OCI-LY7 (cell line): Measurements from ENCODE around the gene MYO1C. TPM values are rescaled to one million over a fixed set of nuclear protein-coding genes. Genes with fewer than 3 reads are reported as not detected.

ENCODE experiments used
- BruUV-seq: library from RNA; stranded (reverse); fragments of 400-500 nt; replicated peaks from 2 replicates; lab custom pipeline; 2021; lab: Mats Ljungman, UMichigan
- CTCF ChIA-PET: fragments of 300-600 bp; sonication (Branson Sonifier 250); formaldehyde crosslinking; loops from one replicate; lab custom pipeline; 2022; ENCODE audit warnings: antibody characterized with exemption; ENCODE audit not compliant: unreplicated experiment; lab: Charles Lee
- POLR2A ChIA-PET: fragments of 300-600 bp; sonication (Branson Sonifier 250); formaldehyde crosslinking; loops from one replicate; lab custom pipeline; 2022; ENCODE audit warnings: antibody characterized with exemption; lab: Charles Lee
- DNase-seq: peaks from one replicate; pipeline ENCODE4 v3.0.0-alpha.2; 2015; ENCODE audit warnings: low spot score
- H2AFZ ChIP-seq: fragments of 200-600 bp; sonication (generic), shearing (Covaris generic); 2 replicates; pipeline ENCODE4 v1.6.1; 2014; ENCODE audit warnings: mild to moderate bottlenecking, antibody characterized with exemption, low read length, moderate library complexity
- H3K27ac ChIP-seq: fragments of 200-600 bp; sonication (generic); 2 replicates; pipeline ENCODE4 v1.5.1; 2014; ENCODE audit warnings: mixed run types, low read depth, mild to moderate bottlenecking, moderate library complexity, low read length, inconsistent platforms; ENCODE audit not compliant: poor library complexity, severe bottlenecking
- H3K36me3 ChIP-seq: fragments of 200-600 bp; sonication (generic); 2 replicates; pipeline ENCODE4 v1.6.1; 2014; ENCODE audit warnings: mild to moderate bottlenecking, antibody characterized with exemption, low read length, moderate library complexity, mixed read lengths; ENCODE audit not compliant: insufficient read depth
- H3K4me1 ChIP-seq: fragments of 200-600 bp; sonication (generic); 2 replicates; pipeline ENCODE4 v1.5.1; 2014; ENCODE audit warnings: mild to moderate bottlenecking, low read length; ENCODE audit not compliant: insufficient read depth, poor library complexity, severe bottlenecking
- H3K4me2 ChIP-seq: fragments of 200-600 bp; sonication (generic); 2 replicates; pipeline ENCODE4 v1.6.1; 2014; ENCODE audit warnings: mild to moderate bottlenecking, low read length
- H3K4me3 ChIP-seq: fragments of 200-600 bp; sonication (generic); 2 replicates; pipeline ENCODE4 v1.5.1; 2014; ENCODE audit warnings: mild to moderate bottlenecking, low read depth, low read length; ENCODE audit not compliant: poor library complexity, severe bottlenecking
- H3K79me2 ChIP-seq: fragments of 200-600 bp; sonication (generic); 2 replicates; pipeline ENCODE4 v1.6.1; 2016; ENCODE audit warnings: low read depth, mild to moderate bottlenecking, low read length, moderate library complexity, mixed read lengths; ENCODE audit not compliant: insufficient read depth
- H3K9me2 ChIP-seq: fragments of 200-600 bp; sonication (generic); 2 replicates; pipeline ENCODE4 v1.6.1; 2016; ENCODE audit warnings: mild to moderate bottlenecking, low read length, mixed read lengths; ENCODE audit not compliant: insufficient read depth
- H3K9me3 ChIP-seq: fragments of 200-600 bp; sonication (generic); 2 replicates; pipeline ENCODE4 v1.6.1; 2014; ENCODE audit warnings: mild to moderate bottlenecking, mixed run types, low read length, mixed read lengths
- H4K20me1 ChIP-seq: fragments of 200-600 bp; sonication (generic); 2 replicates; pipeline ENCODE4 v1.6.1; 2014; ENCODE audit warnings: mild to moderate bottlenecking, antibody characterized with exemption, low read length, moderate library complexity, mixed read lengths; ENCODE audit not compliant: insufficient read depth
- EZH2phosphoT487 ChIP-seq: fragments of 200-600 bp; sonication (generic); IDR thresholded peaks from 2 replicates; pipeline ENCODE4 v1.6.1; 2018; ENCODE audit warnings: low read depth, borderline replicate concordance, mild to moderate bottlenecking, mixed run types, antibody characterized with exemption, low read length, moderate library complexity, mixed read lengths
- intact Hi-C: fragments of 100-400 bp; cut with micrococcal nuclease; formaldehyde crosslinking; loops from one replicate; pipeline ENCODE4 v1.10.0; 2022; ENCODE audit not compliant: unreplicated experiment
- total RNA-seq, 2 experiments: library from RNA; depleted of rRNA in 1 of 2; stranded (reverse); fragments of >200 nt in 1 of 2; shearing (Covaris generic) in 1 of 2; gene quantifications; 2 replicates each; pipeline ENCODE4 v1.2.3, GENCODE V29; 2014 to 2022
- TF ChIP-seq, protein P1 (sequence below): fragments of 200-600 bp; sonication (generic); conservative IDR thresholded peaks from 2 replicates; pipeline ENCODE4 v1.5.1; 2014; ENCODE audit warnings: mild to moderate bottlenecking, antibody characterized with exemption, low read length, moderate library complexity, mixed read lengths

The MYO1C gene
- total RNA-seq, 2 experiments from 2014 or later = 17.2 to 74.4 TPM

- no peaks in the 10 kb centered on the region for H4K20me1 ChIP-seq
- no peaks in the 10 kb centered on the region for H3K9me3 ChIP-seq
- no peaks in the 10 kb centered on the region for H3K36me3 ChIP-seq
- peak overlapping the region; percentile 95 for H3K4me2 ChIP-seq
- H3K4me3 ChIP-seq = peak overlapping the region; percentile 80
- peak overlapping the region; percentile 73 for H3K27ac ChIP-seq
- POLR2A ChIA-PET = no interaction called here
- TF ChIP-seq EZH2phosphoT487 = no peak
- TF ChIP-seq, protein P1, sequence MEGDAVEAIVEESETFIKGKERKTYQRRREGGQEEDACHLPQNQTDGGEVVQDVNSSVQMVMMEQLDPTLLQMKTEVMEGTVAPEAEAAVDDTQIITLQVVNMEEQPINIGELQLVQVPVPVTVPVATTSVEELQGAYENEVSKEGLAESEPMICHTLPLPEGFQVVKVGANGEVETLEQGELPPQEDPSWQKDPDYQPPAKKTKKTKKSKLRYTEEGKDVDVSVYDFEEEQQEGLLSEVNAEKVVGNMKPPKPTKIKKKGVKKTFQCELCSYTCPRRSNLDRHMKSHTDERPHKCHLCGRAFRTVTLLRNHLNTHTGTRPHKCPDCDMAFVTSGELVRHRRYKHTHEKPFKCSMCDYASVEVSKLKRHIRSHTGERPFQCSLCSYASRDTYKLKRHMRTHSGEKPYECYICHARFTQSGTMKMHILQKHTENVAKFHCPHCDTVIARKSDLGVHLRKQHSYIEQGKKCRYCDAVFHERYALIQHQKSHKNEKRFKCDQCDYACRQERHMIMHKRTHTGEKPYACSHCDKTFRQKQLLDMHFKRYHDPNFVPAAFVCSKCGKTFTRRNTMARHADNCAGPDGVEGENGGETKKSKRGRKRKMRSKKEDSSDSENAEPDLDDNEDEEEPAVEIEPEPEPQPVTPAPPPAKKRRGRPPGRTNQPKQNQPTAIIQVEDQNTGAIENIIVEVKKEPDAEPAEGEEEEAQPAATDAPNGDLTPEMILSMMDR = no peak
- CTCF ChIA-PET = no interaction called here
- H2AFZ ChIP-seq = peak overlapping the region; percentile 44; the same call in 1 of the 2 replicates
- peak; percentile 78 for DNase-seq
- H3K79me2 ChIP-seq = no peaks in the 10 kb centered on the region; the same call in 1 of the 2 replicates
- BruUV-seq = no TSS peak
- peaks cover 46% of the 10 kb centered on the region for H3K4me1 ChIP-seq
- H3K9me2 ChIP-seq = no peaks in the 10 kb centered on the region
- intact Hi-C loops = no loop called here
Measured at GRCh38 chr17:1490643-1491442, 1.6 kb downstream of the MYO1C start.

- H3K36me3 ChIP-seq = no peaks in the 10 kb centered on the region
- BruUV-seq = no TSS peak
- no peak overlapping the region for H2AFZ ChIP-seq
- H3K79me2 ChIP-seq = no peaks in the 10 kb centered on the region; the same call in 1 of the 2 replicates
- intact Hi-C loops = no loop called here
- H3K4me2 ChIP-seq = peak overlapping the region; percentile 76
- H4K20me1 ChIP-seq = no peaks in the 10 kb centered on the region
- ChIA-PET CTCF (no interaction called here), POLR2A (no interaction called here)
- no peak for TF ChIP-seq EZH2phosphoT487
- TF ChIP-seq, protein P1 = no peak
- peak overlapping the region; percentile 66 for H3K4me3 ChIP-seq
- no peaks in the 10 kb centered on the region for H3K9me2 ChIP-seq
- H3K9me3 ChIP-seq = no peaks in the 10 kb centered on the region
- H3K4me1 ChIP-seq = peaks cover 58% of the 10 kb centered on the region
- peak overlapping the region; percentile 89 for H3K27ac ChIP-seq
- no peak for DNase-seq
Measured at GRCh38 chr17:1488826-1489270, 3.6 kb downstream of the MYO1C start.
